Type B pancreatic cell (in vitro differentiated cells): Measurements from ENCODE around the gene MAPK12. TPM values are rescaled to one million over a fixed set of nuclear protein-coding genes. Genes with fewer than 3 reads are reported as not detected.

ENCODE experiments used
- DNase-seq: peaks from one replicate; pipeline ENCODE4 v3.0.0; 2021; ENCODE audit warnings: mixed read lengths; ENCODE audit not compliant: unreplicated experiment; ENCODE audit errors: extremely low spot score
- H3K27ac Mint-ChIP-seq: 2 replicates; pipeline ENCODE4 v1.8.0; 2021; ENCODE audit warnings: mild to moderate bottlenecking, mixed read lengths
- H3K27me3 Mint-ChIP-seq: 2 replicates; pipeline ENCODE4 v1.8.0; 2021; ENCODE audit warnings: mixed read lengths
- H3K36me3 Mint-ChIP-seq: 2 replicates; pipeline ENCODE4 v1.8.0; 2021; ENCODE audit warnings: mixed read lengths
- H3K4me1 Mint-ChIP-seq: one replicate; pipeline ENCODE4 v1.8.0; 2021; ENCODE audit warnings: mixed read lengths; ENCODE audit not compliant: unreplicated experiment
- H3K4me3 Mint-ChIP-seq: 2 replicates; pipeline ENCODE4 v1.8.0; 2021; ENCODE audit warnings: mild to moderate bottlenecking, mixed read lengths
- H3K9me3 Mint-ChIP-seq: 2 replicates; pipeline ENCODE4 v1.8.0; 2021; ENCODE audit warnings: mixed read lengths
- total RNA-seq: library from RNA; stranded (reverse); gene quantifications from 2 replicates; pipeline ENCODE4 v1.2.1, GENCODE V29; 2021; ENCODE audit warnings: low replicate concordance
- TF ChIP-seq, protein P1 (sequence below): fragments of 200-600 bp; sonication (generic); conservative IDR thresholded peaks from 2 replicates; pipeline ENCODE4 v1.5.0; 2021; ENCODE audit warnings: antibody characterized with exemption, mild to moderate bottlenecking

The MAPK12 gene
- total RNA-seq, 1 donor from 2014 or later, result 31.3 TPM

DNA sequence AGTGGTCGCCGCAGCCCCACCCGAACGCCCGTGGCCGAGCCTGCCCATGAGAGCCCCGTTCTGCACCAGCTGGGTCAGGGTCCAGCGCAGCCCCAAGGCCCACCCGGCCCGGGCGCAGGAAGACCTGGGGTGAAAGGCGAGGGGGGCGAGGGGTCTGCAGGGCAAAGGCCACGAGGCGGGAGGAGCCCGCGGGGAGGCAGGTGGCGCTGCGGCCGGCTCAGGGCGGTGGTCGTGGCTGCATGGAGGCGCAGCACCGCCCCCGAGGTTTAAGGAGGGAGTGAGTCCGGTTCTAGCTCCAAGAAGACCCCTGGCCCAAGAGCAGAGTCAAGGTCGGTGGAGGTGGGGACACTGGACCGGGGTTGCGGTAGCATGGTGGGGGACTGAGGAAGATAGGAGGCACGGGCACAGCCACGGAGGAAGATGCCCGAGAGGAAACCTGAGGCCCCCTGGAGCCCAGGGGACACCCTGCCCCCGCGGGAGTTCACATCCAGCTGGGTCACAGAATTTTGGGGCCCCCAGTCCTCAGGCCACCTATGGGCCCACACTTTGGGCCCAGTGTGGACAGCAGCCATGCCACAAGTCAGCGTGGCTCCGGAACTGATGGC is 9.9 kb downstream of the MAPK12 start:
- no peak for DNase-seq
- H3K9me3 Mint-ChIP-seq, result no peaks in the 10 kb centered on the region
- no peak overlapping the region for H3K27ac Mint-ChIP-seq
- H3K4me3 Mint-ChIP-seq, result no peak overlapping the region
- TF ChIP-seq, protein P1, sequence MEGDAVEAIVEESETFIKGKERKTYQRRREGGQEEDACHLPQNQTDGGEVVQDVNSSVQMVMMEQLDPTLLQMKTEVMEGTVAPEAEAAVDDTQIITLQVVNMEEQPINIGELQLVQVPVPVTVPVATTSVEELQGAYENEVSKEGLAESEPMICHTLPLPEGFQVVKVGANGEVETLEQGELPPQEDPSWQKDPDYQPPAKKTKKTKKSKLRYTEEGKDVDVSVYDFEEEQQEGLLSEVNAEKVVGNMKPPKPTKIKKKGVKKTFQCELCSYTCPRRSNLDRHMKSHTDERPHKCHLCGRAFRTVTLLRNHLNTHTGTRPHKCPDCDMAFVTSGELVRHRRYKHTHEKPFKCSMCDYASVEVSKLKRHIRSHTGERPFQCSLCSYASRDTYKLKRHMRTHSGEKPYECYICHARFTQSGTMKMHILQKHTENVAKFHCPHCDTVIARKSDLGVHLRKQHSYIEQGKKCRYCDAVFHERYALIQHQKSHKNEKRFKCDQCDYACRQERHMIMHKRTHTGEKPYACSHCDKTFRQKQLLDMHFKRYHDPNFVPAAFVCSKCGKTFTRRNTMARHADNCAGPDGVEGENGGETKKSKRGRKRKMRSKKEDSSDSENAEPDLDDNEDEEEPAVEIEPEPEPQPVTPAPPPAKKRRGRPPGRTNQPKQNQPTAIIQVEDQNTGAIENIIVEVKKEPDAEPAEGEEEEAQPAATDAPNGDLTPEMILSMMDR, result no peak
- no peaks in the 10 kb centered on the region for H3K27me3 Mint-ChIP-seq
- H3K4me1 Mint-ChIP-seq, result no peaks in the 10 kb centered on the region
- no peaks in the 10 kb centered on the region for H3K36me3 Mint-ChIP-seq

DNA sequence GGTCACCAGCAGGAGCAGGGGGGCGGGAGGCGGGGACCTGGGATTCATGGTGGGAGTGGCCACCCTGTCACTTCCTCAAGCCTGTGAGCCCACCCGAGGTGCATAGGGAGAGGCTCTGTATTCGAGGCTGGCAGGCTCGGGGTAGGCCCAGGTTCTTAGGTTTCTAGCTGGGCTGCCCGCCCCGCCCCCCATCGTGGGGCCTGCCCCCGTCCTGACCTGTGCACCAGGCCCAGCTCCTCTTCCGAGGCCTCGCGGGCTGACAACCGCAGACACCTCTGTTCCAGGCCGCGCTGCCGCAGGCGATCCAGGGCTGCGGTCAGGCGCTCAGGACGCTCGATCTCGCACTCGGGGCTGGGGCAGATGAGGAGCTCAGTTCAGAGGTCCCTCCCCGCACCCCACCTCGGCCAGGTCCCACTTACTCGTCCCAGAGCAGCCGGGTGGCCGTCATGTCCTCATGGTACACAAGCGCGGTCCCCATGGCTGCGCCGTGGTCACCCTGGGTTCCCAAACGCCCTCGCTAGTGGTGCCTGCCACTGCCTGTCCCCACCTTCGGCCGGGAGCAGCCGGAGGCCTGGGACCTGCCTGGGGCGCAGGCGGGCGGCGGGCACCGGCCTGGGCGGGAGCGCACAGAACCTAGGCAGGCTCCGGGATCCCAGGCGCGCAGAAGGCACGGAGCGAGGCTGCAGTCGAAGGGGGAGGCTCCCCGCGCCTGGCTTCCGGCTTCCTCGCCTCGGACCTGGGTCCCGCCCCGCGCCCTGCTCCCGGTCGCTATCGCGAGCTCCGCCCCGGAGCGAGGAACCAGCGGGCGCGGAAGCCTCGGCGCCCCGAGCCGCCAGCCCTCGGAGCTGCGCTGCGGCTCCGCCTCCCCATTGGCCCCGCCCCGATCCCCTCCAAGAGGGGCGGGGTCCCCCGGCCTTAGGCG is 10.7 kb downstream of the MAPK12 start, which contains the start of gene HDAC10:
Gene HDAC10 (minus strand): TSS at position 711 of the 922 bp plus-strand sequence. CDS start 233 bp downstream, at position 478.
- Mint-ChIP-seq H3K27me3 (no peaks in the 10 kb centered on the region), H3K4me1 (no peaks in the 10 kb centered on the region), H3K4me3 (peak within 1 kb of the TSS; percentile 87), H3K36me3 (no peaks in the 10 kb centered on the region), H3K9me3 (no peaks in the 10 kb centered on the region), H3K27ac (no peak within 1 kb of the TSS)
- DNase-seq, result no peak
- TF ChIP-seq, protein P1, result no peak

DNA sequence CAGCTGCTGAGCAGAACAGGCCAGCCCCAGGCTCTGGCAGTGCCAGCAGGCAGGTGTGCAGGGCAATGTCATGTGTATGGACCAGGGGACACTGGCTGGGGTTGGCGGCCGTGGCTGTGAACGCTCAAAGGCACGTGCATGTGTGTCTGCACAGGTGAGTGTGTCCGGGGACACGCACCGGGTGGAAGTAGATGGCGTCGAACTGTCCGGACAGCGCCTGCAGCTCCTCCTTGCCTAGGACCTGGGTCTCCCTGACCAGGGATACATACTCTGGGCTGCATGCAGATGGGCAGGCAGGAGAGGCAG is 11.3 kb downstream of the MAPK12 start:
- no peaks in the 10 kb centered on the region for H3K4me1 Mint-ChIP-seq
- no peaks in the 10 kb centered on the region for H3K36me3 Mint-ChIP-seq
- DNase-seq, result no peak
- no peaks in the 10 kb centered on the region for H3K9me3 Mint-ChIP-seq
- TF ChIP-seq, protein P1, result no peak
- peak overlapping the region; percentile 87 for H3K4me3 Mint-ChIP-seq
- no peaks in the 10 kb centered on the region for H3K27me3 Mint-ChIP-seq
- no peak overlapping the region for H3K27ac Mint-ChIP-seq

DNA sequence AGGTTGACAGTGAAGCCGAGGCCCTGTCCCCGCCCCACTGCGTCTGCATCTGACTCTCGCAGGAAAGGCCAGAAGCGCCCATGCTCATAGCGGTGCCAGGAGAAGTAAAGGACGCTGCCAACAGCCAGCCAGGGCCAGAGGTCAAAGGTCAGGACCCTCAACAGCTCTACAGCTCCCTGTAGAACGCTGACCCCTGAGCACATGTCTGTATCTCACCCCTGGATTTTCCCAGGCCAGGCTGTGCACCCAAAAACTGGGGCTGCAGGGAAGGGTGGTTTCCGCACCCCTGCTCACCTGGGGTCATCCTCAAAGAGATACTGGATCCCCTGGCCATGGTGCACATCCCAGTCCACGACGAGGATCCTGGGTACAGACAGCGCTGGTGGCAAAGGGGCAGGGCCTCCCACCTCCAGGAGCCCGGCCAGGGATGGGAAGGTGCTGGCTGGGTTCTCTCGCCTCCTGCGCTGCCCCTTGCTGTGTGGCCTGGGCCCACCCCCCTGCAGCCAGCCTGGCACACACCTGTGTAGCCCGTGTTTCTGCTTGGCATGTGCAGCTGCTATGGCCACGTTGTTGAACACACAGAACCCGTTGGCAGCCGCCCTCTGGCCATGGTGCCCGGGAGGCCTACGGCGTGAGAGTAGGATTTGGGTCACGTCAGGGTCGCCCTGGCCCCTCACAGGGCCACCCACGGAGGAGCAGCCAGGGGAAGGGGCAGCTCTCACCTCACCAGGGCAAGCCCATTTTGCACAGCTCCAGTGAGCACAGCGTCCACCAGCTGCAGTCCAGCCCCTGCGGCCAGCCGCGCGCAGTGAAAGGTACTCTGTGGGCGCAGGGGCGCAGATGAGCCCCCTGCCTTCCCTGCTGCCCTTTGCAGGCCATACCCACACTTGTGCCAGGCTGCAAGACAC is 11.9 kb downstream of the MAPK12 start:
- Mint-ChIP-seq H3K27ac (no peak overlapping the region), H3K4me1 (peaks cover 4% of the 10 kb centered on the region), H3K4me3 (peak overlapping the region; percentile 87), H3K36me3 (no peaks in the 10 kb centered on the region), H3K9me3 (no peaks in the 10 kb centered on the region), H3K27me3 (no peaks in the 10 kb centered on the region)
- no peak for DNase-seq
- TF ChIP-seq, protein P1, result no peak
